Astrocyte of the cerebellum (primary cell): ENCODE data around the gene ZDHHC17.

Experiments
- DNase-seq: peaks from one replicate; pipeline ENCODE4 v3.0.0-alpha.2; 2011; ENCODE audit warnings: low read depth
- H3K4me3 ChIP-seq: 2 replicates; pipeline ENCODE4 v1.5.1; 2011; ENCODE audit warnings: mild to moderate bottlenecking, low read depth, low read length, moderate library complexity
- in situ Hi-C: cut with HindIII; loops from 2 replicates; pipeline ENCODE4 v1.10.0; 2017; ENCODE audit warnings: low sequenced_read_pairs
- TF ChIP-seq, protein P1 (sequence below): IDR thresholded peaks from 2 replicates; pipeline ENCODE4 v1.5.1; 2012; ENCODE audit warnings: low read length, low read depth, moderate library complexity, mild to moderate bottlenecking; ENCODE audit errors: missing control alignments

The ZDHHC17 gene

DNA sequence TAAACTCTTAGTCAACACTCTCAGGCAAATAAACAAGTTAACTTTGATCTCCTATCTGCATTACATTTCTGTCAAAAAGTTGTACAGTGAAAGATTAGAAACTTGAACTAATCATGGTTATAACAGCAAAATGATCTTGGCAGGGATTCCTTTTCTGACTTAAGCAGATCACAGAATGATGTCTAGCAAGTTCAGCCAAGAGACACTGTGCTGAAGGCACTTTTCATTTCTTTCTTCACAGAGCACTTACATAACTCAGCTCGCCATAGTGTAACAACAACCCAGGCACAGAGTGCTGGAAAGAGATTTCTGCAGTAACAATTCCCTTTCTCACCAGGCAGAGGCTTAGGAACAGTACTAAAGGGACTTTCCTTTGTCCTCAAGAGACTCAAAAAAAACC, 134.5 kb downstream of the ZDHHC17 start:
- DNase-seq = no peak
- TF ChIP-seq, protein P1, sequence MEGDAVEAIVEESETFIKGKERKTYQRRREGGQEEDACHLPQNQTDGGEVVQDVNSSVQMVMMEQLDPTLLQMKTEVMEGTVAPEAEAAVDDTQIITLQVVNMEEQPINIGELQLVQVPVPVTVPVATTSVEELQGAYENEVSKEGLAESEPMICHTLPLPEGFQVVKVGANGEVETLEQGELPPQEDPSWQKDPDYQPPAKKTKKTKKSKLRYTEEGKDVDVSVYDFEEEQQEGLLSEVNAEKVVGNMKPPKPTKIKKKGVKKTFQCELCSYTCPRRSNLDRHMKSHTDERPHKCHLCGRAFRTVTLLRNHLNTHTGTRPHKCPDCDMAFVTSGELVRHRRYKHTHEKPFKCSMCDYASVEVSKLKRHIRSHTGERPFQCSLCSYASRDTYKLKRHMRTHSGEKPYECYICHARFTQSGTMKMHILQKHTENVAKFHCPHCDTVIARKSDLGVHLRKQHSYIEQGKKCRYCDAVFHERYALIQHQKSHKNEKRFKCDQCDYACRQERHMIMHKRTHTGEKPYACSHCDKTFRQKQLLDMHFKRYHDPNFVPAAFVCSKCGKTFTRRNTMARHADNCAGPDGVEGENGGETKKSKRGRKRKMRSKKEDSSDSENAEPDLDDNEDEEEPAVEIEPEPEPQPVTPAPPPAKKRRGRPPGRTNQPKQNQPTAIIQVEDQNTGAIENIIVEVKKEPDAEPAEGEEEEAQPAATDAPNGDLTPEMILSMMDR = no peak
- H3K4me3 ChIP-seq = no peak overlapping the region
- in situ Hi-C loops = no loop called here

DNA sequence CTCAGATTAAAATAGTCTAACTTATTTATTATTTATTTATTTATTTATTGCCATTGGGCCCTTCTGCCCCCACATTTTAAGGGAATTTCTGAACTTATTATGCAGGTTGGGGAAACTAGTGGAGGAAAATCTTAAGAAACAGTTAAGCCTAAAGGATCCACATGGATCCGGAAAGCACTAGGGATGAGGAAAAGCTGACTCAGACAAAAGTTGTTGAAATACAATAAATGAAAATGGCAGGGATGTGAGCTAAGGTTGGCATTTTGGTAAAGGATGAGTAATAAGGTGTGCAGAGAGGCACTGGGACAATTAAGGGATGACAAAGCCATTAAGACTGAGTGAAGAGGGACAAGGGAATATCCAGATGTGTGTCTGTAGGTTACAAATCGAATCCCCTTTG, 135.6 kb downstream of the ZDHHC17 start:
- no peak overlapping the region for H3K4me3 ChIP-seq
- in situ Hi-C loops = no loop called here
- DNase-seq = no peak
- TF ChIP-seq, protein P1 = no peak

DNA sequence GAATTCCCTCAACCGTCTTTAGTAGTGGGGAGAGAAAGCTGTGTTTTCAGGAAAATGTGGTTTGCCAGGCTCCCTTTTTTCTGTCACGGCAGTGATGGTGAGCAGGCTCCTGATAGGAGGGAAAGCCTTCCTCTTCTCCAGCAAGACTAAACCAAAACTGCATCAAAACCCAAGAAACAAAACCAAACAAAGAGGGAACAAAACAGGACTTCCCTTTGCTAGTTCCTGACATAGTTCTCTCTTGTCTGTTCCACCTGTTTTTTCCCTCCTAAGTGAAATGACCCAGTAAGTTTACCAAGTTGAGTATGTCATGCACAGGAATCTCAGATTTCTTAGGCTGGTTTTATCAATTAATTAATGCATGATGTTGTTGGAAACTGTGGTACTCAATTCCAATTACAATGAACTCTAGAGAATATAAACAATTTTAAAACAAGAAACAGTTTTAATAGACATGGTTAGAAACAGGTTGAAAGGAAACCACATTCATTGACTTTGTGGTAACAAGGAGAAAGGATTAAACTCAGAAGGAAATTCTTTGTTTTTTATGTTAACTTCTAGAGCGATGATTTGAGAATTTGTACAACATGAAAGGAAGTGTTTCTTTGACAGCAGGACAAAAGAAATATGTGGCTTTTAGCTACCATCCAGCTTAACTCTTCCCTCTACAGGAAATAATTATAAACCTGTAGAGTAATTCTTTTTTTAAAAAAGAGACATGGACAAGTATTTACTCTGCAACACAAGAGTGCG, 137.9 kb downstream of the ZDHHC17 start:
- no peak for DNase-seq

More for the DNA sequence above, 137.9 kb downstream of the ZDHHC17 start:
- TF ChIP-seq, protein P1 = no peak
- in situ Hi-C loops = no loop called here
- no peak overlapping the region for H3K4me3 ChIP-seq
